Right lobe of liver (tissue), 6 donors: Measurements from ENCODE around the gene PARP3. TPM values are rescaled to one million over a fixed set of nuclear protein-coding genes. Genes with fewer than 3 reads are reported as not detected.

Experiments
- ATAC-seq, 4 donors: fragments of 200-7000 bp; cut with Tn5 transposase; one replicate each; pipeline ENCODE4 v1.9.1; 2020; ENCODE audit warnings: mild to moderate bottlenecking in 4 of 4, moderate library complexity in 4 of 4
- DNase-seq, 3 donors: peaks; one replicate each; pipeline ENCODE4 v3.0.0-alpha.2; 2020
- H3K27ac ChIP-seq, 3 donors: fragments of 200-600 bp; one replicate each; pipeline ENCODE4 v1.8.0; 2022
- H3K27me3 ChIP-seq, 2 donors: fragments of 200-600 bp; one replicate each; pipeline ENCODE4 v1.8.0; 2022
- H3K36me3 ChIP-seq, 4 donors: fragments of 200-600 bp; sonication (generic) in 1 of 4; one replicate each; pipeline versions ENCODE4 v1.5.1 to v1.8.0; 2017 to 2022; ENCODE audit warnings: control low read depth in 1 of 4
- H3K4me1 ChIP-seq, 4 donors: fragments of 200-600 bp; sonication (generic) in 1 of 4; one replicate each; pipeline versions ENCODE4 v1.5.1 to v1.8.0; 2017 to 2022; ENCODE audit warnings: control low read depth in 1 of 4
- H3K4me3 ChIP-seq, 3 donors: fragments of 200-600 bp; one replicate each; pipeline ENCODE4 v1.8.0; 2022
- H3K9me3 ChIP-seq, 4 donors: fragments of 200-600 bp; sonication (generic) in 1 of 4; one replicate each; pipeline versions ENCODE4 v1.5.1 to v1.8.0; 2017 to 2022; ENCODE audit warnings: control low read depth in 1 of 4
- CTCF ChIP-seq, 4 donors: fragments of 200-600 bp in 3 of 4; fragments of 450-650 bp in 1 of 4; IDR thresholded peaks; one replicate each; pipeline versions ENCODE4 v1.5.1 to v1.8.0; 2016 to 2022; ENCODE audit warnings: antibody characterized with exemption in 4 of 4, mild to moderate bottlenecking in 2 of 4
- POLR2A ChIP-seq: fragments of 450-650 bp; IDR thresholded peaks from one replicate; pipeline ENCODE4 v1.6.1; 2017; ENCODE audit warnings: antibody characterized with exemption, mild to moderate bottlenecking
- WGBS: methylation state at CpG from one replicate; pipeline ENCODE4 v1.1.6; 2018; ENCODE audit warnings: low coverage, low lambda C conversion rate; ENCODE audit not compliant: insufficient coverage; ENCODE audit errors: missing lambda C conversion rate; 5-methylcytosine and 5-hydroxymethylcytosine counted together
- intact Hi-C, 2 donors: fragments of 100-400 bp; cut with DNase I; formaldehyde crosslinking; loops; one replicate each; pipeline versions ENCODE4 v1.11.2 to v1.14.1; 2022
- small RNA-seq, 2 experiments: library from RNA; depleted of rRNA; stranded (forward); fragments of <200 nt; gene quantifications; one replicate each; pipeline ENCODE3, GENCODE V24; 2016
- total RNA-seq, 6 experiments: library from RNA; depleted of rRNA in 2 of 6; stranded (reverse); fragments of >200 nt in 2 of 6; fragmentation: NEBNext Ultra II Directional in 3 of 6; extraction: Animal tissue kit (Norgen Biotek cat#: 25700) in 3 of 6; gene quantifications; one replicate each; pipeline versions ENCODE4 v1.1.0 to v1.2.4, GENCODE V29; 2016 to 2023
- donor health status: DM: no; HTN: yes; CAD: no.
- donor health status: DM: no; HTN: no; CAD: no.
- donor health status: DM: no; HTN: no; CAD: no.
- donor health status: DM: no; HTN: yes; CAD: no.
- donor health status: DM: no; HTN: yes; CAD: no.

Gene PARP3
- total RNA-seq, 6 experiments from 2014 or later: 13.5 to 19.4 (median 16.0) TPM

- ATAC-seq (no peak), DNase-seq (no peak)
- H3K4me3 ChIP-seq: no peak overlapping the region
- H3K4me1 ChIP-seq: peaks cover 0 to 12% (median 4%) of the 10 kb centered on the region in 4 donors
- no peaks in the 10 kb centered on the region for H3K9me3 ChIP-seq
- WGBS: 59% methylated on average over 7 of the region's 7 CpGs
- no peaks in the 10 kb centered on the region for H3K27me3 ChIP-seq
- no peak overlapping the region for H3K27ac ChIP-seq
- intact Hi-C loops: no loop called here
- TF ChIP-seq POLR2A (no peak), CTCF (IDR thresholded peaks at IDR 0.05) (no peak)
- H3K36me3 ChIP-seq: peaks cover 0 to 16% (median 8%) of the 10 kb centered on the region in 4 donors
These were observed 55.9 kb downstream of the PARP3 start for GRCh38 chr3:51997935-51998596.

Small RNA genes within 50 kb of the gene (small RNA-seq; reads per million reads assigned to genes)
- 0 reads per million in 2 experiments for gene AC115284.1

Other genes starting within 250 kb of the PARP3 start
- gene GRM2, start 235.3 kb upstream of the PARP3 start, total RNA-seq: 1 to 10 TPM in 1 of 6 experiments, not detected in 5; 1.2 TPM
- gene IQCF6, start 163.1 kb upstream of the PARP3 start, total RNA-seq: not detected
- not detected for gene IQCF2, start 80.7 kb upstream of the PARP3 start, total RNA-seq
- not detected for gene IQCF5, start 66.8 kb upstream of the PARP3 start, total RNA-seq
- not detected for gene IQCF1, start 39.0 kb upstream of the PARP3 start, total RNA-seq
- gene RRP9, start 459 bp upstream of the PARP3 start, total RNA-seq: 10 to 100 TPM in 1 of 6 experiments, 1 to 10 TPM in 5; 5.2 to 10.8 (median 7.6) TPM
- under 1 TPM in 2 of 6 experiments, not detected in 4; 0.18 to 0.37 TPM for gene GPR62, start 13.0 kb downstream of the PARP3 start, total RNA-seq
- 10 to 100 TPM in 3 of 6 experiments, 1 to 10 TPM in 3; 6.5 to 19.2 (median 11.7) TPM for gene PCBP4, start 25.1 kb downstream of the PARP3 start, total RNA-seq
- 100 to 1,000 TPM in 4 of 6 experiments, 10 to 100 TPM in 2; 62.9 to 126 (median 109) TPM for gene ABHD14B, start 31.7 kb downstream of the PARP3 start, total RNA-seq
- gene ABHD14A, start 32.7 kb downstream of the PARP3 start, total RNA-seq: 10 to 100 TPM in 4 of 6 experiments, 1 to 10 TPM in 2; 8.3 to 22.2 (median 15.1) TPM
- 100 to 1,000 TPM; 223 to 479 (median 297) TPM for gene ACY1, start 41.2 kb downstream of the PARP3 start, total RNA-seq
- 100 to 1,000 TPM; 396 to 971 (median 447) TPM for gene RPL29, start 53.5 kb downstream of the PARP3 start, total RNA-seq
- gene DUSP7, start 114.2 kb downstream of the PARP3 start, total RNA-seq: 1 to 10 TPM; 3.0 to 4.2 (median 3.5) TPM
- gene POC1A, start 212.1 kb downstream of the PARP3 start, total RNA-seq: 1 to 10 TPM; 2.0 to 4.3 (median 3.2) TPM